ENCODE results near the gene SHFL. TPM values are rescaled to one million over a fixed set of nuclear protein-coding genes. Genes with fewer than 3 reads are reported as not detected.

SHFL gene
- total RNA-seq, 1 donor from 2014 or later, result 9.7 TPM

DNA sequence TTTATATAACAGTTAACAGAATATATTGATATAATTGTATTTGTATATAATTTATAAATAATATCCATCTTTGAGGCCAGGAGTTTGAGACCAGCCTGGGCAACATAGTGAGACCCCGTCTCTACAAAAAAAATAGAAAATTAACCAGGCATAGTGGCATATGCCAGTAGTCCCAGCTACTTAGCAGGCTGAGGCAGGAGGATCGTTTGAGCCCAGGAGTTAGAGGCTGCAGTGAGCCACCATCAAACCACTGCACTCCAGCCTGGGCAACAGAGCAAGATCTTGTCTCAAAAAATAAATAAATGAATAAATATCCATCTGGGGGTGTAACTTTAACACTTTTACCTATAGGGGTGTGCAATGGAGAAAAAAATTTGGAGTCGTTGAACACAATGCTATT is 1.3 kb upstream of the SHFL start:
- ATAC-seq, result no peak

DNA sequence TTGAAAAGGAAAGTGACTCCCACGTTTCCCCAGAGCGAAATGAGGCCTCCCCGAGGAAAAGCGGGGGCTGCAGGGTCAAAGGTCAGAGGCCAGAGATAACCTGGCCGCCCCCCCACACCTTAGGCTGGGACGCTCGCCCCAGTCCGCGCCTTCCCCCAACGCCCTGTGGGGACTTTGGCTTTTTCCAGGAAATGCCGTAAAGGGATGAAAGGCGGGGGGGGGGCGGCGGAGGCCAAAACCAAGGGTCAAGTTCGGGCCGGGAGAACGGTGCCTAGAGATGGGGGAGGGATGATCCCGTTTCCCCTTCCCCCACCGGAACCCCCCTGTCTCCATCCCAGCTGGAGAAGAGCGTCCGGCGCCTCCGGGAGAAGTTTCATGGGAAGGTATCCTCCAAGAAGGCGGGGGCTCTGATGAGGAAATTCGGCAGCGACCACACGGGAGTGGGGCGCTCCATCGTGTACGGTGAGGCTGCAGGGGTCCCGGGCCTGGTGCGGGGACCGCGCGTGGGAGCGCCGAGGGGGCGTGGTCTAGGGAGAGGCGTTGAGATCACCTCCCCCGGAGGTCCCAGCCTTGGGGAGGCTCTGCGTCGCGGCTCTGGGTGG is 575 bp downstream of the SHFL start:
- intact Hi-C loops (cut with DNase I), result no loop called here
- peak; percentile 26 for ATAC-seq
- no peak for DNase-seq (ENCODE audit: missing footprints)

More for the DNA sequence above, 1.3 kb upstream of the SHFL start:
- DNase-seq (ENCODE audit: missing footprints), result no peak
- intact Hi-C loops (cut with DNase I), result no loop called here

DNA sequence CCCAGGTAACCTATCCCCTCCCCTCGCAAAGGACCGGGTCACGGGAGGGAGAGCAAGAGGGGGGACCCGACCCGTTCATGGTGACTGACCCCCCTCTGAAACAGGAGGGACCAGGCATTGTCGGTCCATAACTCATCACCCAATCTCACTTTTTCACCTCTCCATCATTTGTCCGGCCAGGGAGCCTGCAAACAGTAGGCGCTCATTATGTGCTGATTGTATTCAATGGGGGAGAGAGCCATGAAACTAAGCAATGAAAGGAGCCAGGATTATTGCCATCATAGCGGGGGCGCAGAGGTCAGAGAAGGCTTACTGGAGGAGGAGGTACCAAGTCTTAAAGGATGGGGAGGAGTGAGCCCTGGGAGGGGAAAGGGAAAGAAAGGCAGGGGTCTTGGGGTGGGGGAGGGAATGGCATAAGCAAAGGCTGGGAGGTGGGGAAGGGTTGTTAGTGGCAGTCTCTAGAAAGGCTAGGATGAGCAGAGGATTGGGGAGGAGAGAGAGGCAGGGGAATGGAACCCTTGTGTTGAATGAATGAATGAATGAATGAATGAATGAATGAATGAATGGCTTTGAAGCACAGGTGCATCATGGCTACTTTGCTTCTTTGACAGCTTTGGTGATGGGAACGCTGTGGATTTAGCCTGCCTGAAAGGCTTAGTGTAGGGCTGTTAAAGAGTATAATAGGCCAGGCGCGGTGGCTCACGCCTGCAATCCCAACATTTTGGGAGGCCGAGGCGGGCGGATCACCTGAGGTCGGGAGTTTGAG is 1.4 kb downstream of the SHFL start:
- DNase-seq (ENCODE audit: missing footprints) (no peak), ATAC-seq (no peak)
- intact Hi-C loops (cut with DNase I), result no loop called here

DNA sequence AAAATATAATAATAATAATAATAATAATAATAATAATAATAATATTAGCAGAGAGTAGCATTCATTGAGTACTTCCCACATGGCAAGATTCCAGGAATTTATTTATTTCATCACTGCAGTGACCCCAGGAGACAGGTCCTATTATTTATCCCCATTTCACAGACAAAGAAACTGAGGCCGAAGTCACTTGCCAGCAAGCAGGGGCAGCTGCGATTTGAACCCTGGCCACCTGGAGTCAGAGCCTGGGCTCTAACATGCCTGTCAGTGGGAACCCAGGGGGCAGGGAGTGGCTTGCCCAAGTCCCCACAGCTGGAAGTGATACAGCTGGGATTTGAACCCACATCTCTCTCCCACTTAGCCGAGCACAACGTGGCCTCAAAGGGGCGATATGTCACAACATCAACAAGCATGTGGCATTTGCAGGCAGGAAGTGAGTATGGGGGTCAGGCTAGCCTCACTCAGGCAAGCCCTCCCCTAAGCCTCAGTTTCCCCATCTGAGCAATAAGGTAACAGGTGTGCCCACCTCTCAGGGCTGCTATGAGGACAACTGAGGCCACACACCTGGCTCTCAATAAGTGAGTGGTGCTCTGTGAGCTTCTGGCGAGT is 2.9 kb downstream of the SHFL start:
- ATAC-seq (no peak), DNase-seq (ENCODE audit: missing footprints) (no peak)
- intact Hi-C loops (cut with DNase I), result no loop called here

DNA sequence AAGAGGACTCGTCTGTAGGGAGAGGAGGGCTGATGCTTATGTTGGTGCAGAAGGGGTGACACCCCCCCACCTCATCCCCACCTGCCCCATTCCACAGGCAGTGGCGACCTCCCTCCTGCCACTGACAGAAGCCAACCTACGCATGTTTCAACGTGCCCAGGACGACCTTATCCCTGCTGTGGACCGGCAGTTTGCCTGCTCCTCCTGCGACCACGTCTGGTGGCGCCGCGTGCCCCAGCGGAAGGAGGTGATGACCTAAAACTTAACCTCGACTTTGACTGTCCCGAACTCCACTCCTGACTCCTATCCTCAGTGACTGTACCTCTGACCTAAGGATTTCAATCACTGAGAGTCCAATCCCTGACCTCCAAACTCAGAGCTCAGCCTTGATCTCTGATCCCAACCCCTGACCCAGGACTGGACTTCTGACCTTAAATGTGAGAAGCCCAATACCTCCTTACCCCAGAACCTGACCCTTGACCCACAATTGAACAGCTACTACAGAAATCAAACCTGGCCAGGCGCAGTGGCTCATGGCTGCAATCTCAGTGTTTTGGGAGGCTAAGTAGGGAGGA is 3.8 kb downstream of the SHFL start:
- intact Hi-C loops (cut with DNase I), result no loop called here
- no peak for ATAC-seq
- no peak for DNase-seq (ENCODE audit: missing footprints)

DNA sequence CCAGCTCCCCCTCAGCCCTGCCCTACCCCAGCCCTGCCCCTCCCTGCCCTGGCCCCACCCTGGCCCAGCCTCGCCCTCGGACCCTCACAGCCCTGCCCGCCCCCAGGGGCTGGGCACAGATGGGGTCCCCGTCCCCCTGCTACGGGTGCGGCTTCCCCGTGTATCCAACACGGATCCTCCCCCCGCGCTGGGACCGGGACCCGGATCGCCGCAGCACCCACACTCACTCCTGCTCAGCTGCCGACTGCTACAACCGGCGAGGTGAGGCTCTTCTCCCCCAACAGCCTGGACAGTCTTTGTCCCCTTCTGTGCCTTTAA is 5.2 kb downstream of the SHFL start:
- ATAC-seq, result no peak
- intact Hi-C loops (cut with DNase I), result no loop called here
- no peak for DNase-seq (ENCODE audit: missing footprints)

DNA sequence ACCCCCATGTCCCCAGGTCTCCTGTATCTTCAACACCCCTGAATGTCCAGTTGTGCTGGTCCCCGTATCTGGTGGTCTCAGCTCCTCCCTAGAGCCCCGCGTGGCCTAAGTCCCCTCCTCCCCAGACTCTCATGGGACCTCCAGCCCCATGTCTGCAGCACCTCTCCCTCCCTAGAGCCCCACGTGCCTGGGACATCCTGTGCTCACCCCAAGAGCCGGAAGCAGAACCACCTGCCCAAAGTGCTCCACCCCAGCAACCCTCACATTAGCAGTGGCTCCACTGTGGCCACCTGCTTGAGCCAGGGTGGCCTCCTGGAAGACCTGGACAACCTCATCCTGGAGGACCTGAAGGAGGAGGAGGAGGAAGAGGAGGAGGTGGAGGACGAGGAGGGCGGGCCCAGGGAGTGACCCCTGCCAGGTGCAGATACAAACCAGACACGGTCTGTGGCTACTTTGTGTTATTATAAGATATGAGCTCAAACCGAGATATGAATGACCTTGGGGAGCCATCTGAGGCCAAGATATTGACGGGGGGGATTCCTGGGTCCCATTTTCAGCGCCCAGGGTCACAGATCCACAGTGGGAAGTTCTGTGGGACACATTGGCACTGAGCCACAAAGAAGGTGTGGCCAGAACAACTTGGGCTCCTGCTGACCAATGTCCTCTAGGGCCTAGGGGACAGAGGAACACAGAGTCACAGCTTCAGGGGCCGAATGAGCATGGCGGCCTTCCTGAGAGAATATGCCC is 6.0 kb downstream of the SHFL start:
- DNase-seq (ENCODE audit: missing footprints) (no peak), ATAC-seq (no peak)
- intact Hi-C loops (cut with DNase I), result no loop called here

DNA sequence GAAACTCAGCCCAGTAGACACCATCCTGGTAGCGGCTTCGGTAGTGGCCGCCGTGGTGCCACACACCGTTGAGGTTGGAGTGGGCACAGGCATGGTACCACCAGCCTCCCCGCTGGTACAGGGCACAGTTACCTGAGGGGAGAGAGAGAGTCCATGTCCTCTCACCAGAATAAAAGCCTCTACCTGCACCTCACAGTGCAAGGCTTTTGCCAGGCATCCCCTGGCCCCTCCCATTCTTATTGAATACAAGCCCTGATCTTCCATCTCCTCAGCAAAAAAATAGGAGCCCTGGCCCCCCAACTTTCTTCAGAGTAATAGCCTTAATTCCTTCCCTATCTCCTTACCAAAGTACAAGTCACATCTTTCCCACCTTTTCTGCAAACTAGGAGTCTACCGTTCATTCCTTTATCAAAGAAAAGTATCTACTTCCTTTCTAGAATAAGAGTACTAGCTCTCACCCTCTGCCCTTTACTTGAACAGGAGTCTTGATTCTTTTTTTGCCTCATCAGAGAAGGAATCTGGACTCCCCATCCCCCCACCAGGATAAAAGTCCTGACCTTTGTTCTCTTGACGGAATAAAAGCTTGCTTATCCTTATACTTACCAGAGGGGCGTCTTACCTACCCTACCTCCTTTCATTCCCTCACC is 6.7 kb downstream of the SHFL start:
- DNase-seq (ENCODE audit: missing footprints) (no peak), ATAC-seq (no peak)
- intact Hi-C loops (cut with DNase I), result no loop called here

DNA sequence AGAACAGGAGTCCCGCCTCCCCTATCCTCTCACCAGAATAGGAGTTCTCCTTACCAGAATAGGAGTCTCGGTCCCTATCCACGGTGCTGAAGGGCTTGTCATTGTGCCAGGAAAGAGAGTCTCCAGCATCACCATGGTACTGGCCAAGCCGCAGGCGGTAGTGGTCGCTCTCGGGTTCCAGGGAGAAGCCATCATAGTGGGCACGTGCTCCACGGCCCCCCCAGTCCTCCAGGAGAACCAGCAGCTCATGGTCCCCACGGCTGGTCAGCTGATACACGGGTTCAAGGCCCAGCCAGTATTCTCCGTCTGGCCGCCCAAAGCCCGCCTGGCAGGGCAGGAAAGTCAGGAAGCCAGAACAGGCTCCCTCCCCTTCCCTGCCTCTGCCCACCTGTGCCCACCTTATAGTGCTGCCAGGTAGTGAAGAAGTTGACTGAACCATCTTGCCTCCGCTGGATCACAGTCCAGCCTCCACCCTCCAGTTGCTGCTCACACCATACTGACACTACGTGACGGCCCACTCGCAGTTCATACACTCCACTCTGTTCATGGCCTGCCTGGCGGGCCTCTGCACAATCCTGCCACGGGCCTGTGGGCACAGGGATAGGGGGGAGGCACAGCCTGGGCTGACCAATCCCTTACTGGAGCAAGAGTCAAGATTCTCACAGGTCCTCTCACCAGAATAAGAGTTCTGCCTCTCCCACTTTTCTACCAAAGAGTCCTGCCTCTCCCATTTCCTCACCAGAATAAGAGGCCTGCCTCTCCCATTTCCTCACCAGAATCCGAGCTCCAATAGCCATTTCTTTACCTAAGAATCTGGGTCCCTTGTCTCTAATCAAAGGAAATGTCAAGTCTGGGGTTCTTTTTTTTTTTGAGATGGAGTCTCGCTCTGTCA is 7.4 kb downstream of the SHFL start:
- peak; percentile 66 for DNase-seq (ENCODE audit: missing footprints)
- intact Hi-C loops (cut with DNase I), result no loop called here
- ATAC-seq, result no peak

DNA sequence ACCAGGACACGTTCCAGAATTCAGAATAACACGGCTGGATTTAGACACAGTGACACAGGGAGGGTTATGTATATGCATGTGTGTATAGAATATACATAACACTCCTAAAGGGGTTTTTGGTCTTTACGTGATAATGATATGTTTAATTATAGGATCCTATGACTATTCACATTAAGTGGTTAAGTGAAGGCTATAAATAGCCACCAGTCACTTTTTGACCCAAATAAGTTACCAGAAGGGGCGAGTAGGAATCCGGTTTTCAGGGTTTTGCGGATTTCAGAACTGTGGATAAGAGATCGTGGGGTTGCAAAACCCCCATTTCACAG is 9.5 kb downstream of the SHFL start:
- DNase-seq (ENCODE audit: missing footprints), result no peak
- no peak for ATAC-seq
- intact Hi-C loops (cut with DNase I), result no loop called here

DNA sequence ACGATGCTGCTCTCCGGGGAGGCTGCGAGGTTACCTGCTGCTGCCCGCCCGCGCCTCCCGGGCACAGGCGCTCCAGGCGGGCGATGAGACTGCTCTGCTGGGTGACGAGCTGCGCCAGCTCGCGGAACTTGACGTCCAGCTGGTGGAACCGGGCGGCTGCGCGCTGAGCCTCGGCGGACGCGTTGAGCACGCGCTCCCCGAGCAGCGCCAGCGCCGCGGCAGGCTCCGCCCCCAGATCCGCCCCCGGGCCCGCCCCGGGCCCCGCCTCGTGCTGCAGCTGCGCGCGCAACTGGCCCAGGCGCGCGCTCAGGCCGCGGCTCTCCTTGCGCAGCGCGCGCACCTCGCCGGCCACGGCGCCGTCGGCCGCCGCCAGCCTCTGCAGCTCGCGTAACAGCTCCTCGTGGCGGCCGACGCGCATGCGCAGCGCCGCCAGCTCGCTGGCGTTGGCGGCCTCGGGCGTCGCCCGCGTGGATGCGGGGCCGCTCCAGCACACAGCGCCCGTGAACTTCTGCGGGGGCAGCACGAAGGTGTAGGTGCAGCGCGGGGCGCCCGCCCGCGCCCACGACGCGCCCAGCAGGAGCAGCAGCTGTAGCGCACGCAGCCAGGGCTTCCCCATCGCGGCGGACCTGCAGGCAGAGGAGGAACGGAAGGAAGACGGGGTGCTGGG is 10.0 kb downstream of the SHFL start:
- ATAC-seq (peak; percentile 92), DNase-seq (ENCODE audit: missing footprints) (peak; percentile 93)
- intact Hi-C loops (cut with DNase I), result no loop called here

DNA sequence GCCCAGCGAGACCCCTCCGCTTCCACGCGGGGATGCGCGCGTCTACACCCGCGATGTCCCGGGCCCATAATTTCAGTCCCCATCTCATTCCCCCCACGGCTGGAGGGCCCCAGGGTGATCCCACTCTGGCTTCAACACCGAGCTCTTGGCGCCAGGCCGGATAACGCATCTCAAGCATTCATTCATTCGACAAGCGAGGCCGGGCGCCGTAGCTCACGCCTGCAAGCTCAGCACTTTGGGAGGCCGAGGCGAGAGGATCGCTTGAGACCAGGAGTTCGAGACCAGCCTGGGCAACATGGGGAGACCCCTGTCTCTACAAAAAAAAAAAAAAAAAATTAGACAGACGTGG is 10.5 kb downstream of the SHFL start:
- intact Hi-C loops (cut with DNase I), result no loop called here

DNA sequence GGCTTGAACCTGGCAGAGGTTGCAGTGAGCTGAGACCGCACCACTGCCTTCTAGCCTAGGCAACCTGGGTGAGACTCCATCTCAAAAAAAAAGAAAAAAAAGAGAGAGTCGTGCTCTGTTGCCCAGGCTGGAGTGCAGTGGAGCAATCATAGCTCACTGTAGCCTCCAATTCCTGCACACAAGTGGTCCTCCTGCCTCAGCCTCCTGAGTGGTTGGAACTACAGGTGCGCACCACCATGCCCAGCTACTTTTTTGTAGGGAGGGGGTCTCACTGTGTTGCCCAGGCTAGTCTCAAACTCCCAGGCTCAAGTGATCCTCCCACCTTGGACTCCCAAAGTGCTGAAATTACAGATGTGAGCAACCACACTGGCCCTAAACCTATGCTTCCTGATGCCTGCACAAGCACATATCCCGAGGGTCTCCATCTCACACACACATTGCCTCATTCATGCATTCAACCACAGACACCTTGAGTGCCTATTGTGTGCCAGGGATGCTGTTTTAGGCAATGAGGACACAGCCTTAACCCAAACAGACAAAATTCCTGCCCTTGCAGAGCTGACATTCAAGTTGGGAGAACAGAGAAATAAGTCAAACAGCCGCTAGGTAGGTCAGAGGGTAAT is 14.2 kb downstream of the SHFL start:
- no peak for ATAC-seq
- DNase-seq (ENCODE audit: missing footprints), result no peak
- intact Hi-C loops (cut with DNase I), result no loop called here

More for the DNA sequence above, 10.5 kb downstream of the SHFL start:
- ATAC-seq, result no peak
- peak; percentile 76 for DNase-seq (ENCODE audit: missing footprints)

DNA sequence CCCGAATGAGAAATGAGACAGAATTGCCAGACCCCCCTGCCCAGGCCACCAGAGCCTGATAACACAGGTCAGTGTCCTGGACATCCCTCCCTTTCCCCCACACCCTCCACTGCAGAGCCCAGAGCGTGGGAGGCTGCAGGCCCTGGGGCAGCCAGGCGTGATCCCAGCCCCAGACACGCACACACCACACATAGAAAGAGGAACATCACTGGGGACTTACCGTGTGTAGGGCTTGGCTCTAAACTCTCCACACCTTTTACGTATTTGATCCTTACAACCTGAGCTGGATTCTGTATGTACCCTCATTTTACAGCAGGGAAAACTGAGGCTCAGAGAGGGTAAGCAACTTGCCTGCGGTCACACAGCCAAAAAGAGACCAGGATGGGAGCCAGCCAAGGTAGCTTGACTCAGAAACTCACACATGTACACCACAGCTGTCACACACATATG is 16.7 kb downstream of the SHFL start:
- intact Hi-C loops (cut with DNase I), result no loop called here
- no peak for ATAC-seq
- no peak for DNase-seq (ENCODE audit: missing footprints)

DNA sequence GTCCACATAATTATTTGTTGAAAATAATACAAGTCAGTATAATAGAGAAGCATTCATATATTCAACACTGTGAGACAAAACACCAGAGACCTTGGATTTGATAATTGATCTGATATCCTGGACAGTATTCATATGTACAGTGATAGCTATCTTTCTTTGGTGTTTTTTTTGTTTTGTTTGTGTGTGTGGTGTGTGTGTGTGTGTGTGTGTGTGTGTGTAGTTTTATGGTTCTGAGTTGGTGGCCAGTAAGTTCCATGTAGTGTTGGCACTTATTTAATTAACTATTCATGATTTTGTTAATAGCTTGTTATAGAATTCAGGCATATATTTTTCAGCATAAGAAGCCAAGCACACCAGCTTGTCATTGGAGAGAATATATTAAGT is 18.0 kb downstream of the SHFL start:
- no peak for ATAC-seq
- intact Hi-C loops (cut with DNase I), result no loop called here

DNA sequence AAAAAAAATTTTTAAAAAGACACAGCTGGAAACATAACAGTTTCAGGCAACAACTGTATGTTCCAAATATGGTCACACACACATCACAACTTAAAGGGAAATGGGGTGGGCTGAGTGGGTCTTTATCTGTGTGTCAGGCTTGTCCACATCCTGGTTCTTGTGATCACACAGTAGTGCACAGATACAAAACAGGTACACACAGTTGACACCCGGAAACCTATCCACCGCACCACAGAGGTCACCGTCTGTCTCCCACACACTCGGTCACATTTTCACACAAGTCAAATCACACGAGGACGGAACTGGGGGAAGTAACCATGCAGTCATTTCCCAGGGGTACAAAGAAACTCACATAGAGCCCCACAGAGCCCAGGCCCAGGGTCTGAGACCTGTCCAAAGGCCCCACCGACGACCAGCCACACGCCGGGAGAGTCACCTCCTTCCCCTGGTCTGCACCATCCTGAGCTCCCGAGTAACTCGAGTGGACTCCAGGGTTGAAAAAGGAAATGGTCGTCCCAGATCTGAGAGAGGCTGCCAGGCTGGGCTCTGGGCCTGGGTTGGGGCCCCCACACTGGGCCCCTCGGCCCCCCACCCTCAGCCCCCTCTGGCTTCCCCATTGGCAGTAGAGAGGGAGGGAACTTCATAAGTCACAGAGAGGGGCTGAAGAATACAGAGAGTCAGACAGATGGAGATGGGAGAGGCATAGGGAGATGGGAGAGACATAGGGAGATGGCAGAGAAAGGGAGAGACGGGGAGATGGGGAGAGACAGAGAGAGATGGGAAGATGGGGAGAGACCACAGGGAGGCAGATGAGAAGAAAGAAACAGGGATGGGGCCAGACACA is 18.8 kb downstream of the SHFL start:
- ATAC-seq (no peak), DNase-seq (ENCODE audit: missing footprints) (peak; percentile 71)
- intact Hi-C loops (cut with DNase I), result no loop called here

More for the DNA sequence above, 18.0 kb downstream of the SHFL start:
- no peak for DNase-seq (ENCODE audit: missing footprints)

Data from Right ventricle myocardium inferior (tissue), 1 donor.